GM19397 (cell line): ENCODE results near the gene IFT20.
"Not testable (repeated sequence)": the region's sequence is repeated elsewhere in the genome, so short reads cannot be mapped to it uniquely, and the experiment has no call there.

Source experiments
- ATAC-seq: cut with Tn5 transposase; IDR thresholded peaks from one replicate; pipeline ENCODE4 v1.9.1; 2021; ENCODE audit warnings: mild to moderate bottlenecking, moderate library complexity; ENCODE audit not compliant: unreplicated experiment

The IFT20 gene

DNA sequence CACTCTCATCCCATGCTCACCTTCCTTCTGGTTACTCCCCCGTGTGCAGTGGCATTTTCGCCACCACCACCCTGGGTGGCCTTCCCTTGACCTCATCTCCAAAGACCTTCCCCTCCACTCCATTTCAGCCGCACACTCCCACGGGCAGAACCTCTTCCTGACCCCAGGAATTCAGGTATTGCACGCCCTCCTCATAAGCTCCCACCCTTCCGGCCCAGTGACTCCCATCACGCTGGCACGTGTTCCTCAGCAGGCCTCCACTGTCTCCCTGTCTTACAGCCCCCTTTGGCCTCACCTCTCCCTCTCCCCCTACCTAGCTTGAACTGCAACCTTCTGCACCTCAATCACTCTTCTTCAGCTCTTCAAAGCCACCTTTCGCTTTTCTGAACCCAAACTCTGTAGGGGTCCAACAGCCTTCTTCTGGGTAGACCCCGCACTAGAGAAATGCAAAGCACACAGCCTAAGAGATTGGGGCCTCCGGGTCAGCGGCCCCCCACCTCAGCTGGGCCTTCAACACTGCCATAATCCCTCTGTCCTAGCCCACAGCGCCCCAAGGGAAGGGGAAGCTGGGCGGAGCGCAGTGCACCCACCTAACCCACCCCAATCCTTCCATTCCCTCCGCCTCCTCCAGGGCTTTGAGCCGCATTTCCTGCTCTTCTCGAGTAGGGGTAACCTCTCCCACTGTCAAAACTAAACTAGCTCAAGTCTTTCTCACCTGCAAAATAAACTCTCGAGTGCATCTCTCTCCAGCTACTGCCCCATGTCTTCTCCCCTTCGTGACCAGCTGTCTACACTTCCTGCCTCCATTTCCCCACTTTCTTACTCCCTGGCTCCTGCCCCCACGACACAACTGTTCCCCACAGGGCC is 17.9 kb downstream of the IFT20 start:
- no peak for ATAC-seq

DNA sequence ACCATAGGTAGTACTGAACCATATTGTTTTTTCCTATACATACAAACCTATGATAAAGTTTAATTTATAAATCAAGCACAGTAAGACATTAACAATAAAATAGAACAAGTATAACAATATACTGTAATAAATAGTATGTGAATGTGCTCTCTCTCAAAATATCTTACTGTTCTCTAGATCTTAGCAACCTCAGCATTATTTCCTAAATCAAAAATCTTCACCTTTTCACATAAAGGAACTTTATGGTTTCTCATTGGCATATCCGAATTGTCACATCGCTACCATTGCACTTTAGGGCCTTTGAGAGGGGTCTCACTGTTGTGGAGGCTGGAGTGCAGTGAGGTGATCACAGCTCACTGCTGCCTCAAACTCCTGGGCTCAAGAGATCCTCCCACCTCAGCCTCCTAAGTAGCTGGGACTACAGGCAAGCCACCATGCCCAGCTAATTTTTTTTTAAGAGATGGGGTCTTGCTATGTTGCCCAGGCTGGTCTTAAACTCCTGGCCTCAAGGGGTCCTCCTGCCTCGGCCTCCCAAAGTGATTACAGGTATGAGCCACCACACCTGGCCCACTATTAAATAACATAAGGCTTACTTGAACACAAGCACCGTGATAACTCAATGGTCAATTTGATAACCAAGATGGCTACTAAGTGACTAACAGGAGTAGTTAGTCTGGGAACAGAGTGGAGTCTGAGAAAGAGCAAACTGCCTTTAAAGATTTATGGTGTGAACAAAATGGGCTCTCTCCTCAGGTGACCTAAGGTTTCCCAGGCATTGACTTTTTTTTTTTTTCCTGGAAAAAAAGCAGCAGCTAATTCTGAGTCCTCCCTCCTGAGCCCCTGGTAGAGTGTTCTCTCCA is 19.2 kb downstream of the IFT20 start:
- no peak for ATAC-seq

DNA sequence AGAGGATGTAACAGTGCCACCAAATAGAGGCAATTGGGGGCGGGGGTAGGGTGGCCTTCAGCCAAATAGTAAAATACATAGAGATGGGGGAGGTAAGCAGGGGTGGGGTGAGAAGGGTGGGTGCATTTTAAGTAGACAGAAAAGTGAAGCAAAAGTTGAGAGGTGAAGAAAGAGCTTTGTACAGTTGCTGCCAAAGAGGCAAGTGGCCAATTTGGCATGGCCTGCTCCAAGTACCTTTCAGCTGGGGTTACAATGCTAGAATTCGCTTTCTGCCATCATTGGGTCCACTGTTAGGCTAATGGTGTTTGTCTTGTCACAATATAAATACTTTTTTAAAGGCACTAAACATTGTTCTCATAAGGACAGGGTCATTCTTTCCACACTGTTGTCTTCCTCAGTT is 21.4 kb downstream of the IFT20 start:
- ATAC-seq: no peak

DNA sequence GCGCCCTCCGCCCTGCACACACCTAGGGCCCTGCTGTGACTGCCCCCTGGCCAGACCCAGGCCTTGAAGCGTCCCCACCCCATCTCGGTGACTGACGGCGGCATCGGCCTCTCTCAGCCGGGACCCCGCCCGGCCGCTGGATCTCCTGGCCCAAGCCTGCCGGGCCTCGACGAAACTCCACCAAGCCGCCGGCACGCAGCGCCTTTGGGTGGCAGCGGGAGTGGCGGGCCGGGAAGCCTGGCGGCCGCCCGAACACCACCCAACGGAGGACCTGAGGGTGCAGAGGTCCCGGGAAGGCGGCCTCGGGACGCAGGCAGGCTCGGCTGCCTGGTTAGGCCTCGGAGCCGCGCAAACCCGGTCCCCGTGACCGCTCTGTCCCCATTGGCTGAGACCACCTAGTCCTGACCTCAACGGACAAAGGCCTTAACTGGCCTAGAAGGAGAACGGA is 28.3 kb downstream of the IFT20 start:
- ATAC-seq: no peak

DNA sequence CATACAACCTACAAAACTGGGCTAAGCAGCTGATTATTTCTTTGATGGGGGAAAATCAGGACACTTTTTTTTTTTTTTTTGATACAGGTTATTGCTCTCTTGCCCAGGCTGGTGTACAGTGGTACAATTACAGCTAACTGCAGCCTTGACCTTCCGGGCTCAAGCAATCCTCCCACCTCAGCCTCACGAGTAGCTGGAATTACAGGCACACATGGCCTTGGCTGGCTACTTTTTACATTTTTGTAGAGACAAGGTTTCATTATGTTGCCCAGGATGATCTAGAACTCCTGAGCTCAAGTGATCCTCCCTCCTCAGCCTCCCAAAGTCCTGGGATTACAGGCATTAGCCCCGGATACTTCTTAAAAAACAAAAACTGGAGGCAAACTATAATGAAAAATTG is 36.8 kb downstream of the IFT20 start:
- ATAC-seq: no peak

DNA sequence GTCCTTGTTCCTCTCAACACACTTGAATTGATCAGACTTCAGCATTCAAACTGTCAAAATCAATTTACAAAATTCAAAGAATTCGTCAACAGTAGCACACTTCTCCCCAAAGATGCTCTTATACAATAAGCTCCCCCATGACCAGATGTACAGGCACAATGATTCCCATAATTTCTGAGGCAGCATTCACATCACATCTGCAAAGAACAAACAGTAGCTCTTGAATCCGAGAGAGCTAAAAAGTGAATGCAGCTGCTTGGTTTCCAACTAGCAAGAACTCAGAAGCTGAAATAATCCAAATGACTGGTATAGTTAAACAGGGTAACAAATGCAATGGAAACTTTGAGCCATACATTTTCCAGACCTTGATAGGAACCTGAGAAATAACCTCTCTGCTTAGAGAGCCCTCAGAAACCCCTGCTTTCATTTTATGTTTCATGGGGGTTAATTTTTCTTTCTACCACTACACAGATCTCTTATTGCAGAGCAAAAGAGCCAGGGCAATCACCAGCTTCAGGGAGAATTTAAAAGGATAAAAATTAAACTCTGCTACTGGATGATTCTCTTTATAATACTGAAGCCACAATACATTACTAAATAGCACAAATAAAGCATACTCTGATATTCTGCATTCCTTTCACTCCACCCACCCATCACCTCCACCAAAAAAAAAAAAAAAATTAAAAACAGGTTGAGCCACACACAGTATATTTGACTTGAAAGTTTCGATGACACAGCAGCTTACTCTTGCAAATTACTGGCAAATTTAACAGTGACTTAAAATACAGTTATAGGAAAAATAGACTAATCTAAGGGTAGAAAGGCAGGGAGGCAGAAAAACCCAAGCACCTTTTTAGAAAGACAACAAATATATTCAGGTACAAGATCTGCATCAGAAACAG is 39.3 kb downstream of the IFT20 start:
- no peak for ATAC-seq

DNA sequence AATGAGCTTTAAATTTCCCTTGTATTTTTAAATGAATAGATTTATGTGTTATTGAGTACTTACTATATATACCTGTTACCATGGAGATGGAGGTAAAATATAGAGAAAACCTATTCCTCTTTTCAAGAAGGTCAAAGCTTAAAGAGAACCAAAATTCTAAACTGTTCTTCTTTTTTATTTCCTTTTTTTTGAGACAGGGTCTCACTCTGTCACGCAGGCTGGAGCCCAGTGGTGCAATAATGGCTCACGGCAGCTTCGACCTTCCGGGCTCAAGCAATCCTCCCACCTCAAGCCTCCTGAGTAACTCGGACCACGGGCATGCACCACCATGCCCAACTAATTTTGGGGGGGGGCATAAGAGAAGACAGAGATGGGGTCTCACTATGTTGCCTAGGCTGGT is 41.3 kb downstream of the IFT20 start:
- no peak for ATAC-seq

DNA sequence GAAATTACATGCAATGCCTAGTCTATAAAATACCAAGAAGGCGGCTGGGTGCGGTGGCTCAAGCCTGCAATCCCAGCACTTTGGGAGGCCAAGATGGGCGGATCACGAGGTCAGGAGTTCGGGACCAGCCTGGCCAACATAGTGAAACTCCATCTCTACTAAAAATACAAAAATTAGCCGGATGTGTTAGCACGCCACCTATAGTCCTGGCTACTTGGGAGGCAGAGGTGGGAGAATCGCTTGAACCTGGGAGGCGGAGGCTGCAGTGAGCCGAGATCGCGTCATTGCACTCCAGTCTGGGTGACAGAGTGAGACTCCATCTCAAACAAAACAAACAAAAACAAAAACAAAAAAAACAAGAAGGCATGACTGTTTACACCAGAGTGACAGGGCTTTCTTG is 42.4 kb downstream of the IFT20 start:
- ATAC-seq: not testable (repeated sequence)

DNA sequence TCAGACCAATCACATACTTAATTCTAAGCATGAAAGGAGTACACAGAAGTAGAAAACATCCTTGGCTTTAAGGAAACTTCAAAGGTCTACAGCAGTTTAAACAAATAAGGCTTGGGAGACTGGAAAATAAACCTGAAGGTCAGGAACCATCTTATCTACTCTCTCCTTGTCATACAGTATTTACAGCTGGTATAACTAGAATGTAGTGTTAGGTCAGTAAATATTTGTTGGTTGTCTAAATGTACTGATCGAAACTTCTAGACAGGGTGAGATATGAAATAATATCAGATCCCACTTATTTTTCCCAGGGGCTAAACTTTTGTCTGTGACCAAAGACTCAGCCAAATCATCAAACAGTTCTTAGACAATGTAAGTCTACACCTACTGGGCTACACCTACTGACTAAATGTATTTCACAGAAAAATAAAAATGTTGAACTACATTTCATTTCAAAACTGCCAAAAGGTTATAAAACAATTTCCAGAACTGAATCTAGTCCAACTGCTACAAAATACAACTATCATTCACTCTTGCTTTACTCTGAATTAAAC is 43.4 kb downstream of the IFT20 start:
- ATAC-seq: no peak

DNA sequence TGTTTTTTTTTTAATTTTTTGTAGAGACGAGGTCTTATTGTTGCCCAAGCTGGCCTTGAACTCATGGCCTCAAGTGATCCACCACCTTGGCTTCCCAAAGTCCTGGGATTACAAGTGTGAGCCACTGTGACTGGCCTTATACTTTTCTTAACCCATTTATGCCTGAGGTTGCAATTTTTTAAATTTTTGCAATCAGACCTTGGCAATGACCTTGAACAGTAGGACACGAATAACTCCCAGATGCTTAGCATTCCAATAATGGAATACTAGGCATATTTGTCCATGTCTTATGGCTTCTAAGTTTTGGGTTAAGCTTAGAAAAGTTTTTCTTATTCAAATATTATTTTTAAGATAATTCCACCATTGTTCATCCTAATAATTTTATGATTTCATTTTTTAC is 44.6 kb downstream of the IFT20 start:
- no peak for ATAC-seq

DNA sequence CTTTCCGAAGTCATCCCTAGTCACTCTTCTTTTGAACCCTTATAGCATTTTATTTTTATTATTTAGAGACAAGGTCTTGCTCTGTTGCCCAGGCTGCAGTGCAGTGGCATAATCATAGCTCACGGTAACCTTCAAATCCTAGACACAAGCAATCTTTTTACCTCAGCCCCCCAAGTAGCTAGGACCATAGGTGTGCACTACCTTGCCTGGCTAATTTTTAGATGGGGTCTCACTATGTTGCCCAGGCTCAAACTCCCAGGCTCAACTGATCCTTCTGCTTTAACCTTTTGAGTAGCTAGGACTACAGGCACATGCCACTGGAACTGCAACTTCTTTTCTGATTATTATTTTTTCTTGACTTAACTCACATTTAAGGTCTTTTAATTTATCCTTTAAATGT is 49.3 kb downstream of the IFT20 start:
- no peak for ATAC-seq

DNA sequence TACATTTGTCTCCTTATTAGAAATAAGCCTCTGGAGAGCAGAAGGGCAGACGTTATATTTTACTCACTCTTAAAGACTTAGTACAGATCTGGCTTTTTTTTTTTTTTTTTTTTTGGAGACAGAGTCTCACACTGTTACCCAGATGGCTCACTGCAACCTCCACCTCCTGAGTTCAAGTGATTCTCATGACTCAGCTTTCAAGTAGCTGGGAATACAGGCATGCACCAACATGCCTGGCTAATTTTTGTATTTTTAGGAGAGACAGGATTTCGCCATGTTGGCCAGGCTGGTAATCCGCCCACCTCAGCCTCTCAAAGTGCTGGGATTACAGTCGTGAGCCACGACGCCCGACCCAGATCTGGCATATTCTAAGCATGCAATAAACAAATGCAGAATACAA is 52.7 kb downstream of the IFT20 start:
- ATAC-seq: no peak

DNA sequence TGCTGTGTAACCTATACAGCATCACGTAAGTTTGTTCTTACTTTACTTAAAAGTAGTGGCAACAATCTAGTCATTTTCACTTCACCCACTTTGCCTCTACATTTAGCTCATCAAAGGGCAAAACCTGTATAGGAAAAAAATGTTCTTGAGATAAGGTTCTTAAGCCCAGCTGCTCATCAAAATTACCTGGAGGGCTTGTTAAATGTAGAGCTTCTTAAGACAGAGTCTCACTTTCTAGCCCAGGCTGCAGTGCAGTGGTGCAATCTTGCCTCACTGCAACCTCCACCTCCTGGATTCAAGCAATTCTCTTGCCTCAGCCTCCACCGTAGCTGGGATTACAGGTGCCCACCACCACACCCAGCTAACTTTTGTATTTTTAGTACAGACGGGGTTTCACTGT is 54.4 kb downstream of the IFT20 start:
- ATAC-seq: no peak

DNA sequence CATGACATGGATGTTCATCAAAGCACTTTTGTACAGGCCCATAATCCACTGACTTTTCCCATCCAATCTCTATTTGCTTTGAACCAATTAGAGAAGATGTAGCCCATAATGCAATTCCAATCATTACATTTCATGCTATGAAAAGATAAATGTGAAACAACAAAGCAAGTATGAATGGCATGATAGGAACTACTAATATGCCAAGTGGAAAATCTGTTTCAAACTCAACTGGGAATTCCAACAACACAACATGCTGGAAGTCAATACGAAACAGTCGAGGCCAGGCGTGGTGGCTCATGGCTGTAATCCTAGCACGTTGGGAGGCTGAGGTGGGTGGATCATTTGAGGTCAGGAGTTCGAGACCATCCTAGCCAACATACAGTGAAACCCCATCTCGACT is 55.9 kb downstream of the IFT20 start:
- no peak for ATAC-seq
